K562 (cell line): ENCODE data around the gene IRF8. TPM values are rescaled to one million over a fixed set of nuclear protein-coding genes. Genes with fewer than 3 reads are reported as not detected.

Source experiments
- ATAC-seq: fragments of 200-7000 bp; cut with Tn5 transposase; 3 replicates; pipeline ENCODE4 v1.9.1; 2020; ENCODE audit warnings: moderate library complexity
- BruUV-seq: library from RNA; stranded (reverse); fragments of 400-500 nt; replicated peaks from 2 replicates; lab custom pipeline; 2021; lab: Mats Ljungman, UMichigan
- CTCF ChIA-PET: fragments of 300-600 bp; formaldehyde crosslinking; extraction: SDS; loops from one replicate; lab custom pipeline; 2021; ENCODE audit warnings: low intra/inter-chr PET ratio; lab: Yijun Ruan, JAX
- POLR2A ChIA-PET: fragments of 300-600, 350-650 bp; sonication (Branson Sonifier 250); formaldehyde crosslinking; extraction: SDS; loops from one replicate; lab custom pipeline; 2021; ENCODE audit warnings: antibody characterized with exemption, inconsistent platforms; lab: Yijun Ruan, JAX
- DNase-seq, 4 experiments: peaks; one replicate each; pipeline versions ENCODE4 v3.0.0 to v3.0.0-alpha.2; 2011 to 2018; ENCODE audit warnings: low spot score in 3 of 4, mixed read lengths in 3 of 4; ENCODE audit errors: extremely low read depth in 1 of 4
- FAIRE-seq: peaks from 2 replicates; lab custom pipeline; 2011; peaks lifted over from hg19 to GRCh38; lab: Jason Lieb, UNC
- H2AFZ ChIP-seq: 2 replicates; pipeline ENCODE4 v1.6.0; 2011; ENCODE audit warnings: low read depth, low read length, control low read depth, inconsistent platforms
- H3K27ac ChIP-seq: fragments of 200-600 bp; 3 replicates; pipeline ENCODE4 v1.8.0; 2011; ENCODE audit warnings: low read depth, mild to moderate bottlenecking, control low read depth, inconsistent platforms, low read length, moderate library complexity, mixed read lengths; ENCODE audit errors: extremely low read depth
- H3K27me3 ChIP-seq, 2 experiments: fragments of 300-600 bp in 1 of 2; 2 replicates in 1 of 2; 3 replicates in 1 of 2; pipeline versions ENCODE4 v1.6.0 to v1.8.0; 2011; ENCODE audit warnings: inconsistent platforms in 2 of 2, low read length in 2 of 2, mild to moderate bottlenecking in 1 of 2, mixed read lengths in 1 of 2, moderate library complexity in 1 of 2; ENCODE audit not compliant: control insufficient read depth in 2 of 2, insufficient read depth in 2 of 2
- H3K36me3 ChIP-seq: fragments of 300-600 bp; 3 replicates; pipeline ENCODE4 v1.8.0; 2011; ENCODE audit warnings: mild to moderate bottlenecking, low read length, inconsistent platforms; ENCODE audit not compliant: control insufficient read depth, insufficient read depth
- H3K4me1 ChIP-seq, 2 experiments: fragments of 200-600 bp in 1 of 2; replicated peaks in 1 of 2; 2 replicates in 1 of 2; 3 replicates in 1 of 2; pipeline versions ENCODE4 v1.5.1 to v1.8.0; 2011; ENCODE audit warnings: inconsistent platforms in 2 of 2, low read length in 2 of 2, mild to moderate bottlenecking in 1 of 2, mixed read lengths in 1 of 2, moderate library complexity in 1 of 2; ENCODE audit not compliant: control insufficient read depth in 2 of 2, insufficient read depth in 2 of 2
- H3K4me2 ChIP-seq: 2 replicates; pipeline ENCODE4 v1.6.1; 2011; ENCODE audit warnings: low read length, control low read depth, inconsistent platforms, mixed read lengths; ENCODE audit not compliant: insufficient read depth
- H3K4me3 ChIP-seq: fragments of 200-600 bp; sonication (generic), shearing (Covaris generic); 2 replicates; pipeline ENCODE4 v1.5.1; 2016; ENCODE audit warnings: control low read depth, inconsistent platforms
- H3K79me2 ChIP-seq: fragments of 200-600 bp; 3 replicates; pipeline ENCODE4 v1.8.0; 2011; ENCODE audit warnings: low read length, inconsistent platforms; ENCODE audit not compliant: control insufficient read depth, insufficient read depth
- H3K9ac ChIP-seq, 2 experiments: 2 replicates each; pipeline versions ENCODE4 v1.6.0 to v1.6.1; 2011; ENCODE audit warnings: low read depth in 2 of 2, low read length in 2 of 2, control low read depth in 1 of 2, inconsistent platforms in 1 of 2, mild to moderate bottlenecking in 1 of 2, mixed read lengths in 1 of 2; ENCODE audit not compliant: insufficient read depth in 1 of 2
- H3K9me1 ChIP-seq: one replicate; pipeline ENCODE4 v1.6.0; 2011; ENCODE audit warnings: inconsistent platforms, mild to moderate bottlenecking, low read length, moderate library complexity; ENCODE audit not compliant: control insufficient read depth, insufficient read depth
- H3K9me3 ChIP-seq: replicated peaks from 2 replicates; pipeline ENCODE4 v1.5.1; 2011; ENCODE audit warnings: low read depth, low read length, inconsistent platforms; ENCODE audit not compliant: control insufficient read depth, insufficient read depth
- H4K20me1 ChIP-seq: replicated peaks from 2 replicates; pipeline ENCODE4 v1.6.1; 2011; ENCODE audit warnings: low read length, inconsistent platforms, mixed read lengths; ENCODE audit not compliant: control insufficient read depth, insufficient read depth
- BRCA1 ChIP-seq, 2 experiments: fragments of 450-650 bp in 1 of 2; sonication (generic) in 1 of 2; formaldehyde crosslinking in 1 of 2; IDR thresholded peaks; 2 replicates each; pipeline versions ENCODE4 v1.5.0 to v1.6.1; 2017 to 2020; ENCODE audit warnings: mild to moderate bottlenecking in 1 of 2, missing genetic modification reagents in 1 of 2
- CAMTA2 ChIP-seq: fragments of 250-450 bp; sonication (Bioruptor Pico); conservative IDR thresholded peaks from 2 replicates; pipeline ENCODE4 v1.5.1; 2022
- HIVEP1 ChIP-seq: fragments of 250-450 bp; sonication (Bioruptor Pico); IDR thresholded peaks from 2 replicates; pipeline ENCODE4 v1.4.0; 2020; ENCODE audit warnings: mild to moderate bottlenecking
- IFI16 ChIP-seq: fragments of 250-450 bp; sonication (Bioruptor Pico); IDR thresholded peaks from 2 replicates; pipeline ENCODE4 v2.1.2; 2022; ENCODE audit warnings: mild to moderate bottlenecking, inconsistent platforms
- IRF2 ChIP-seq: sonication (generic); formaldehyde crosslinking; IDR thresholded peaks from 2 replicates; pipeline ENCODE4 v1.8.1; 2022; ENCODE audit warnings: mild to moderate bottlenecking, missing genetic modification reagents
- IRF9 ChIP-seq: fragments of 450-650 bp; IDR thresholded peaks from 2 replicates; pipeline ENCODE4 v1.6.1; 2016; ENCODE audit warnings: missing biosample characterization, missing genetic modification characterization
- LARP7 ChIP-seq: fragments of 450-650 bp; IDR thresholded peaks from 2 replicates; pipeline ENCODE4 v1.6.1; 2016
- MAZ ChIP-seq, 2 experiments: fragments of 450-650 bp in 1 of 2; sonication (generic) in 1 of 2; formaldehyde crosslinking; IDR thresholded peaks in 1 of 2; conservative IDR thresholded peaks in 1 of 2; 2 replicates each; pipeline versions ENCODE4 v1.4.0 to v1.5.0; 2020; ENCODE audit warnings: mild to moderate bottlenecking in 1 of 2, missing genetic modification reagents in 1 of 2
- NEUROD1 ChIP-seq: fragments of 150-350 bp; IDR thresholded peaks from 2 replicates; pipeline ENCODE4 v1.6.1; 2014; ENCODE audit warnings: borderline replicate concordance, low read length, low read depth; ENCODE audit not compliant: partially characterized antibody
- POLR2H ChIP-seq: IDR thresholded peaks from 2 replicates; pipeline ENCODE4 v1.6.1; 2016; ENCODE audit warnings: missing genetic modification characterization, low read depth, mild to moderate bottlenecking, control low read depth, missing compliant biosample characterization, moderate library complexity
- POU5F1 ChIP-seq: fragments of 150-350 bp; IDR thresholded peaks from 2 replicates; pipeline ENCODE4 v1.6.1; 2014; ENCODE audit warnings: borderline replicate concordance, low read length, low read depth, mild to moderate bottlenecking; ENCODE audit not compliant: partially characterized antibody
- RBM14 ChIP-seq: fragments of 200-400 bp; formaldehyde crosslinking; IDR thresholded peaks from 2 replicates; pipeline ENCODE4 v1.6.1; 2018; ENCODE audit warnings: low read depth, mild to moderate bottlenecking, low read length, moderate library complexity, borderline replicate concordance; ENCODE audit not compliant: insufficient read depth
- SNIP1 ChIP-seq: fragments of 450-650 bp; IDR thresholded peaks from 2 replicates; pipeline ENCODE4 v1.7.1; 2017; ENCODE audit warnings: low read depth, mild to moderate bottlenecking
- TCFL5 ChIP-seq: fragments of 250-450 bp; sonication (Bioruptor Pico); conservative IDR thresholded peaks from 2 replicates; pipeline ENCODE4 v1.6.1; 2021; ENCODE audit warnings: mild to moderate bottlenecking, moderate library complexity, matching md5 sums
- WHSC1 ChIP-seq: IDR thresholded peaks from one replicate; pipeline ENCODE4 v1.6.1; 2012; ENCODE audit warnings: low read length, control low read depth, inconsistent platforms
- ZBTB33 ChIP-seq: sonication (generic); formaldehyde crosslinking; IDR thresholded peaks from 2 replicates; pipeline ENCODE4 v1.8.1; 2023; ENCODE audit warnings: mild to moderate bottlenecking, missing genetic modification reagents
- ZFX ChIP-seq: sonication (generic); formaldehyde crosslinking; IDR thresholded peaks from 2 replicates; pipeline ENCODE4 v1.8.0; 2022; ENCODE audit warnings: mild to moderate bottlenecking, missing genetic modification reagents, moderate library complexity
- ZNF124 ChIP-seq: sonication (generic); formaldehyde crosslinking; IDR thresholded peaks from 2 replicates; pipeline ENCODE4 v1.8.1; 2022; ENCODE audit warnings: missing genetic modification reagents
- ZNF184 ChIP-seq: sonication (generic); formaldehyde crosslinking; IDR thresholded peaks from 2 replicates; pipeline ENCODE4 v1.5.0; 2020; ENCODE audit warnings: missing genetic modification reagents
- WGBS: fragments of 100-300 bp; shearing (Covaris generic); methylation state at CpG from one replicate; pipeline ENCODE4 v1.1.6; 2016; ENCODE audit warnings: low coverage, mixed read lengths; ENCODE audit not compliant: insufficient coverage; ENCODE audit errors: missing lambda C conversion rate; 5-methylcytosine and 5-hydroxymethylcytosine counted together
- in situ Hi-C: fragments of 300-500 bp; cut with MboI; formaldehyde crosslinking; loops from 4 replicates; pipeline ENCODE4 v1.15.0; 2018; ENCODE audit warnings: inconsistent platforms, mixed read lengths
- intact Hi-C: fragments of 100-400 bp; cut with micrococcal nuclease; formaldehyde crosslinking; loops from 2 replicates; pipeline ENCODE4 v1.14.2; 2022
- polyA plus RNA-seq, 8 experiments: library from polyadenylated mRNA; depleted of rRNA in 4 of 8; stranded (reverse) in 5 of 8; unstranded in 3 of 8; fragments of >200 nt; fragmentation: Nextera tagmentation in 2 of 8; fragmentation: Illumina TruSeq in 1 of 8; extraction: Ambion mirVana in 2 of 8; extraction: Trizol in 1 of 8; gene quantifications; 2 replicates each; pipeline versions ENCODE4 v1.2.1 to v1.2.3, GENCODE V29; 2011 to 2014; ENCODE audit warnings: inconsistent platforms in 1 of 8, missing spikeins in 1 of 8
- total RNA-seq, 7 experiments: library from RNA; depleted of rRNA in 6 of 7; stranded (reverse); fragments of >200 nt in 6 of 7; fragmentation: Illumina TruSeq in 2 of 7; extraction: Trizol in 2 of 7; gene quantifications; 2 replicates each; pipeline versions ENCODE4 v1.2.1 to v1.2.3, GENCODE V29; 2011 to 2021; ENCODE audit warnings: low replicate concordance in 1 of 7

IRF8 gene
- total and polyA plus RNA-seq, 9 of the 15 experiments (the other 6 are each of a cell fraction or from before 2014, with no cell fraction given): 0.01 to 0.98 TPM; not detected in 7

GRCh38 chr16:85878407-85878806 lies 20.6 kb upstream of the IRF8 start (continued):
- TF ChIP-seq IRF2 (CRISPR knock-in tag): no peak
- TF ChIP-seq TCFL5 (CRISPR knock-in tag): no peak
- TF ChIP-seq BRCA1 (IDR thresholded peaks at IDR 0.05): no peak
- no peak for TF ChIP-seq BRCA1 (CRISPR knock-in tag; IDR thresholded peaks at IDR 0.05)
- TF ChIP-seq POU5F1: no peak
- TF ChIP-seq WHSC1: no peak
- TF ChIP-seq CAMTA2 (CRISPR knock-in tag): no peak
- no peak for TF ChIP-seq LARP7
- TF ChIP-seq HIVEP1 (CRISPR knock-in tag): no peak
- no peak for TF ChIP-seq ZBTB33 (CRISPR knock-in tag)
- TF ChIP-seq, all 486 proteins: peak for 0

- in situ Hi-C loops (no loop called here), intact Hi-C loops (no loop called here)
- no TSS peak for BruUV-seq
- H3K27me3 ChIP-seq: peaks cover 13 to 14% of the 10 kb centered on the region in 2 experiments; a peak in 4 of 5 replicates
- H4K20me1 ChIP-seq: no peaks in the 10 kb centered on the region; the same call in 1 of the 2 replicates
- ATAC-seq (no peak), FAIRE-seq (no peak), DNase-seq (no peak)
- ChIA-PET CTCF (no interaction called here), POLR2A (interaction anchor here (0.5 kb wide), 1 partner anchor 156 kb away, joined by 3 read pairs; no protein-coding TSS in a partner anchor)
- no peaks in the 10 kb centered on the region for H3K9me1 ChIP-seq
- H3K4me2 ChIP-seq: no peak overlapping the region
- H2AFZ ChIP-seq: no peak overlapping the region
- no peak overlapping the region for H3K27ac ChIP-seq
- no peaks in the 10 kb centered on the region for H3K79me2 ChIP-seq
- no peak overlapping the region for H3K4me3 ChIP-seq
- 0% methylated on average over 5 of the region's 5 CpGs for WGBS
- H3K36me3 ChIP-seq: no peaks in the 10 kb centered on the region
- H3K9me3 ChIP-seq: no peaks in the 10 kb centered on the region
- H3K9ac ChIP-seq: no peak overlapping the region
- H3K4me1 ChIP-seq: no peaks in the 10 kb centered on the region
- TF ChIP-seq MAZ (CRISPR knock-in tag; conservative IDR thresholded peaks at IDR 0.05 in 1 of 2, IDR thresholded peaks at IDR 0.05 in 1 of 2) (no peak), IFI16 (CRISPR knock-in tag) (no peak), ZNF124 (CRISPR knock-in tag) (no peak), SNIP1 (no peak), RBM14 (no peak), IRF9 (tag) (no peak), ZFX (no peak), POLR2H (tag) (no peak), NEUROD1 (no peak), ZNF184 (CRISPR knock-in tag) (no peak)
Observed at GRCh38 chr16:85878875-85879274, 20.1 kb upstream of the IRF8 start.
